OCI-LY3 (cell line): ENCODE data around the gene GKN2.

Experiments
- EZH2phosphoT487 ChIP-seq: fragments of 200-600 bp; shearing (Covaris generic); IDR thresholded peaks from 2 replicates; pipeline ENCODE4 v1.6.1; 2018; ENCODE audit warnings: antibody characterized with exemption, mixed run types, low read depth
- TF ChIP-seq, protein P1 (sequence below): fragments of 200-600, 300-600 bp; sonication (generic); IDR thresholded peaks from 2 replicates; pipeline ENCODE4 v1.5.1; 2014; ENCODE audit warnings: antibody characterized with exemption, low read length, low read depth

DNA sequence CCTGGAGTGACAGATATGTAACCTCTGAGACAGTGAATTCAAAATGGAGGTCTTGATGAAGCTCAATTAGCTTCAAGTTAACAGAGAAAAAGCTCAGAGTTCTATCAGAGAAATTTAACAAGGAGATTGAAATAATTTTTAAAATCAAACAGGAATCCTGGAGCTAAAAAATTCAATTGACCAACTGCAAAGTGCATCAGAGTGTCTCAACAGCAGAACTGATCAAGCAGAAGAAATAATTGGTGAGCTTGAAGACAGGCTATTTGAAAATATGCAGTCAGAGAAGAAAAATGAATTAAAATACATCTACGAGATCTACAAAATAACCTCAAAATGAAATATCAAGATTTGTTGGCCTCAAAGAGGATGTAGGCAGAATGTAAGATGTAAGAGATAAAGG is 51.1 kb downstream of the GKN2 start:
- TF ChIP-seq, protein P1, sequence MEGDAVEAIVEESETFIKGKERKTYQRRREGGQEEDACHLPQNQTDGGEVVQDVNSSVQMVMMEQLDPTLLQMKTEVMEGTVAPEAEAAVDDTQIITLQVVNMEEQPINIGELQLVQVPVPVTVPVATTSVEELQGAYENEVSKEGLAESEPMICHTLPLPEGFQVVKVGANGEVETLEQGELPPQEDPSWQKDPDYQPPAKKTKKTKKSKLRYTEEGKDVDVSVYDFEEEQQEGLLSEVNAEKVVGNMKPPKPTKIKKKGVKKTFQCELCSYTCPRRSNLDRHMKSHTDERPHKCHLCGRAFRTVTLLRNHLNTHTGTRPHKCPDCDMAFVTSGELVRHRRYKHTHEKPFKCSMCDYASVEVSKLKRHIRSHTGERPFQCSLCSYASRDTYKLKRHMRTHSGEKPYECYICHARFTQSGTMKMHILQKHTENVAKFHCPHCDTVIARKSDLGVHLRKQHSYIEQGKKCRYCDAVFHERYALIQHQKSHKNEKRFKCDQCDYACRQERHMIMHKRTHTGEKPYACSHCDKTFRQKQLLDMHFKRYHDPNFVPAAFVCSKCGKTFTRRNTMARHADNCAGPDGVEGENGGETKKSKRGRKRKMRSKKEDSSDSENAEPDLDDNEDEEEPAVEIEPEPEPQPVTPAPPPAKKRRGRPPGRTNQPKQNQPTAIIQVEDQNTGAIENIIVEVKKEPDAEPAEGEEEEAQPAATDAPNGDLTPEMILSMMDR: no peak
- no peak for TF ChIP-seq EZH2phosphoT487
